Myocyte (in vitro differentiated cells): ENCODE data around the gene HEPH. TPM values are rescaled to one million over a fixed set of nuclear protein-coding genes. Genes with fewer than 3 reads are reported as not detected.
"Not testable (repeated sequence)": the region's sequence is repeated elsewhere in the genome, so short reads cannot be mapped to it uniquely, and the experiment has no call there.

Source experiments
- DNase-seq: peaks from one replicate; pipeline ENCODE4 v3.0.0-alpha.2; 2012; ENCODE audit warnings: low read depth
- polyA plus RNA-seq: library from polyadenylated mRNA; unstranded; fragments of >200 nt; gene quantifications from one replicate; pipeline ENCODE4 v1.2.1, GENCODE V29; 2012; ENCODE audit warnings: missing spikeins
- total RNA-seq: library from RNA; depleted of rRNA; stranded (reverse); fragments of >200 nt; gene quantifications from 2 replicates; pipeline ENCODE4 v1.2.3, GENCODE V29; 2014

The HEPH gene
- 31.3 and 38.0 TPM in 2 replicates for total RNA-seq
- polyA plus RNA-seq: 35.3 TPM

- DNase-seq: peak; percentile 60
Observed at GRCh38 chrX:66163849-66164411, at the start of gene HEPH. HEPH (plus strand) TSS chrX:66164247; CDS start chrX:66170571, 6,324 bp downstream.

GRCh38 chrX:66118722-66119121 lies 45.3 kb upstream of the HEPH start:
- not testable (repeated sequence) for DNase-seq

GRCh38 chrX:66121354-66121753 lies 42.7 kb upstream of the HEPH start:
- not testable (repeated sequence) for DNase-seq

GRCh38 chrX:66126662-66127061 lies 37.4 kb upstream of the HEPH start:
- no peak for DNase-seq

- no peak for DNase-seq
Observed at GRCh38 chrX:66130469-66130868, 33.6 kb upstream of the HEPH start.

GRCh38 chrX:66135284-66135683 lies 28.8 kb upstream of the HEPH start:
- not testable (repeated sequence) for DNase-seq

- DNase-seq: no peak
Observed at GRCh38 chrX:66142351-66142750, 21.7 kb upstream of the HEPH start.

- no peak for DNase-seq
Observed at GRCh38 chrX:66144258-66144657, 19.8 kb upstream of the HEPH start.

GRCh38 chrX:66149519-66149918 lies 14.5 kb upstream of the HEPH start:
- DNase-seq: no peak

- no peak for DNase-seq
Observed at GRCh38 chrX:66150163-66150562, 13.9 kb upstream of the HEPH start.

- no peak for DNase-seq
Observed at GRCh38 chrX:66162331-66162822, 1.7 kb upstream of the HEPH start.

GRCh38 chrX:66163447-66163846 lies 600 bp upstream of the HEPH start:
- DNase-seq: no peak

- DNase-seq: peak; percentile 13
Observed at GRCh38 chrX:66164470-66164869, 423 bp downstream of the HEPH start.

- no peak for DNase-seq
Observed at GRCh38 chrX:66164931-66165330, 884 bp downstream of the HEPH start.

GRCh38 chrX:66166671-66167070 lies 2.6 kb downstream of the HEPH start:
- DNase-seq: no peak

- DNase-seq: no peak
Observed at GRCh38 chrX:66167431-66167830, 3.4 kb downstream of the HEPH start.

- no peak for DNase-seq
Observed at GRCh38 chrX:66176134-66176533, 12.1 kb downstream of the HEPH start.

- no peak for DNase-seq
Observed at GRCh38 chrX:66191563-66191962, 27.5 kb downstream of the HEPH start.

- DNase-seq: no peak
Observed at GRCh38 chrX:66193821-66194220, 29.8 kb downstream of the HEPH start.

GRCh38 chrX:66200050-66200664 lies 36.1 kb downstream of the HEPH start:
- DNase-seq: no peak

GRCh38 chrX:66200855-66201795 lies 37.1 kb downstream of the HEPH start:
- peak; percentile 16 for DNase-seq

- no peak for DNase-seq
Observed at GRCh38 chrX:66203114-66203513, 39.1 kb downstream of the HEPH start.
